ENCODE results near the gene NEFH. TPM values are rescaled to one million over a fixed set of nuclear protein-coding genes. Genes with fewer than 3 reads are reported as not detected.

Gene NEFH
- total RNA-seq, 1 donor from 2014 or later = 0.86 TPM

Other genes starting within 250 kb of the NEFH start
- gene RHBDD3, start 212.2 kb upstream of the NEFH start, total RNA-seq = 24.4 TPM
- gene EWSR1, start 211.9 kb upstream of the NEFH start, total RNA-seq = 284 TPM
- gene GAS2L1, start 173.6 kb upstream of the NEFH start, total RNA-seq = 15.6 TPM
- gene RASL10A, start 164.5 kb upstream of the NEFH start, total RNA-seq = 5.3 TPM
- gene AP1B1, start 91.6 kb upstream of the NEFH start, total RNA-seq = 173 TPM
- not detected for gene RFPL1, start 41.6 kb upstream of the NEFH start, total RNA-seq
- gene THOC5, start 73.5 kb downstream of the NEFH start, total RNA-seq = 42.4 TPM
- gene NIPSNAP1, start 100.9 kb downstream of the NEFH start, total RNA-seq = 67.8 TPM
- 45.0 TPM for gene NF2, start 123.4 kb downstream of the NEFH start, total RNA-seq
- gene CABP7, start 239.8 kb downstream of the NEFH start, total RNA-seq = not detected

All from ureter (tissue), 1 donor.